Activated CD8-positive, alpha-beta memory T cell treated with anti-CD3 and anti-CD28 coated beads for 36 hours (primary cell): ENCODE measurements around the gene RHOF. TPM values are rescaled to one million over a fixed set of nuclear protein-coding genes. Genes with fewer than 3 reads are reported as not detected.

Experiments
- CTCF ChIA-PET: fragments of 350-600 bp; sonication (Branson Sonifier 250); formaldehyde crosslinking; loops from one replicate; lab custom pipeline; 2021; ENCODE audit warnings: antibody characterized with exemption; lab: Charles Lee
- POLR2A ChIA-PET: fragments of 350-600 bp; sonication (Branson Sonifier 250); formaldehyde crosslinking; loops from one replicate; lab custom pipeline; 2021; ENCODE audit warnings: antibody characterized with exemption; lab: Charles Lee
- total RNA-seq, 2 experiments: library from RNA; stranded (reverse); gene quantifications; one replicate each; pipeline ENCODE4 v1.2.3, GENCODE V29; 2021

RHOF gene, protein sequence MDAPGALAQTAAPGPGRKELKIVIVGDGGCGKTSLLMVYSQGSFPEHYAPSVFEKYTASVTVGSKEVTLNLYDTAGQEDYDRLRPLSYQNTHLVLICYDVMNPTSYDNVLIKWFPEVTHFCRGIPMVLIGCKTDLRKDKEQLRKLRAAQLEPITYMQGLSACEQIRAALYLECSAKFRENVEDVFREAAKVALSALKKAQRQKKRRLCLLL
- total RNA-seq, result 100 to 1,000 TPM; 110 to 116 TPM

DNA sequence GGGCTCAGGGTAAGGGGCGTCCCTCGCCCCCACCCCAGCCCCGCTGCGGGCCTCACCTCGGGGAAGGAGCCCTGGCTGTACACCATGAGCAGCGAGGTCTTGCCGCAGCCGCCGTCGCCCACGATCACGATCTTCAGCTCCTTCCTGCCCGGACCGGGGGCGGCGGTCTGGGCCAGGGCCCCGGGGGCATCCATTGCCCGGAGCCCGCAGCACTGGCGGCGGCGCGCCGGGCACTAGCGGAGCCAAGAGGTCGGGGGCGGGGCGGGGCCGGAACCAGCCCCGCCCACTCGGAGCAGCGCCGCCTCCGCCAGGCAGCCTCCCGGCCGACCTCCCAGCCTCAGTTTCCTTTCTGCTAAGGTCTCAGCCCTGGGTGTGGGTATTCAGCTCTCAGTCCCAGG, at the start of gene RHOF:
RHOF (minus strand) TSS at position 249 of the 398 bp plus-strand sequence; CDS start at position 194, 55 bp downstream.
- POLR2A ChIA-PET, result interaction anchor here (1.2 to 4.9 kb wide), 5 partner anchors 11 to 95 kb away, joined by 5 to 59 read pairs (median 37); partner anchors contain the start of genes PSMD9 and SETD1B
- CTCF ChIA-PET, result interaction anchor here (0.6 to 27.0 kb wide), 26 partner anchors 7 to 287 kb away, joined by 3 to 826 read pairs (median 6); partner anchors contain the start of genes CFAP251, HPD, PSMD9 and RHOF

DNA sequence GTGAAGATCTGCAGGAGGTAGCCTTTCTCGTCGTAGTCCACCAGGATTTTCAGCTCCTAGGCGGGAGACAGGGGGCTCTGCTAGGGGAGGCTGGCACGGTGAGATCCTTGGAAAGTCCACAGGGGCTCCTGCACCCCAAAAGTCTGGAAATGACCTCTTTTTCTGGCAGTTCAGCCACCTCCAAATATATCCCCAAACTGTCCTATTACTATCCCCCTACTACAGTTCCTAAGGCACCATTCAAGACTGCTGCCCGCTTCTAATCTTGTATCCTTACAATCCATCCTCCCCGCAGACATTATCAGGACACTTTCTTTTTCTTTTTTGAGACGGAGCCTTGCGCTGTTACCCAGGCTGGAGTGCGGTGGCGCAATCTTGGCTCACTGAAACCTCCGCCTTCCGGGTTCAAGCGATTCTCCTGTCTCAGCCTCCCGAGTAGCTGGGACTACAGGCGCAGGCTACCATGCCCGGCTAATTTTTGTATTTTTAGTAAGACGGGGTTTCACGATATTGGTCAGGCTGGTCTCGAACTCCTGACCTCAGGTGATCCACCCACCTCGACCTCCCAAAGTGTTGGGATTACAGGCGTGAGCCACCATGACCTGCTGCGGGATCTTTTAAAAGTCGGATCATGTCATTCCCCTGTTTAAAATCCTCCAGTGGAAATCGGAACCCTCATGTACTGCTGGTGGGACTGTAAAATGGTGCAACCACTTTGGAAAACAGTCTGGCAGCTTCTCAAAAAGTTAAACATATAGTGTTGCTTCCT, 46.7 kb upstream of the RHOF start:
- ChIA-PET POLR2A (interaction anchor here (0.6 kb wide), 1 partner anchor 190 kb away, joined by 6 read pairs; no protein-coding TSS in a partner anchor), CTCF (interaction anchor here (0.7 to 1.2 kb wide), 2 partner anchors 10 to 44 kb away, joined by 3 to 4 read pairs; no protein-coding TSS in a partner anchor)

DNA sequence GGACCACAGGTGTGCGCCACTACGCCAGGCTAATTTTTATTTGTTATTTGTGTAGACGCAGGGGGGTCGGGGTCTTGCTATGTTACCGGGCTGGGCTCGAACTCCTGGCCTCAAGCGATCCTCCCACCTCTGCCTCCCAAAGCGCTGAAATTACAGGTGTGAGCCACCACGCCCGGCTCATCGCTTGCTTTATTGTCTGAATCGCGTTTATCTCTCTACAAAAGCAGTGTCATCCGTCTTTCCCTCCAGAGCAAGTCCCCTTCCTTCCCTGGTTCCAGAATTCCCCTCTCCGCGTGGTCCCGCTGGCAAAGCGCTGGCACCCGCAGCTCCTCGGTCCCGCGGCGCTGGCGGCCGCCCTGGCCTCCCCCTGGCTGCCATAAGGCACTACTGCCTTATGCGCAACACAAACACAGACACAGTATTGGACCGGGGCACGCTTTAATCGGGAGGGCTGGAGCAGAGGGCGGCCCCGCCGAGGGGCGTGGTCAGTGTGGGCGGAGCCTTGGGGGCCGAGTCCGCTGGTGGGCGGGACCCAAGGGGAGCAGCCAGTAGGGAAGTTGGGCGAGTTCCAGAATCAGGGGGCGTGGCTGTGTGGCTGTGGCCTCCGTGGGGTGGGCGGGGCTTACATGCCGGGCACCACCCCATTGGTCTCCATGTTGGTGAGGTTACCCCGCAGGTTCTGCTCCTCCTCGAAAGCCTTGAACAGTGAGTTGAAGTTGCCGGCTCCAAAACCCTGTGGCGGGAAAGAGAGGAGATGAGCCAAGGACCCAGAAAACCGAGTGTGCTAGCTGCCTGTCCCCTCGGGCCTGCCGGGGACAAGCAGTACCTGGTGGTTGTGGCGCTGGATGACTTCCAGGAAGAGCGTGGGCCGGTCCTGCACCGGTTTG, 45.9 kb upstream of the RHOF start:
- POLR2A ChIA-PET, result interaction anchor here (0.5 to 0.9 kb wide), 3 partner anchors 35 to 940 kb away, joined by 3 to 5 read pairs (median 4); no protein-coding TSS in a partner anchor

DNA sequence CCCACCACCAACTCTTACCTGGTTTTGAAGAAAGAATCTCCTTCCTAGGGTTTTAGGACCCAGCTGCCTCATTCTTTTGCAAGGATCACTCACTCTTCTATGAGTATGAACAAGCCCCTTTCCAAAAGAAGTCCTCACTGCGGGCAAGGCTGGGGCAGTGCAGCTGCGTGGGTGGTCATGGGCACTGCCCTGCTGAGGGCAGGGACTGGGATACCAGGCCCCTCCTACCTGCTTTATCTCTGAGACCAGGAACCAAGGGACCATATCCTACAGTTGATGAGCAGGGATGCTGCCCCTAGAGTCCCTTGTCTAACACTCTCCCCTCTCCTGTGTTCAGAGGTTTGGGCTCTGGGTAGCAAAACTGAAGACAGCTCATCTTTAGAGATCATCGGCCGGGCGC, 44.6 kb upstream of the RHOF start:
- POLR2A ChIA-PET, result no interaction called here
- CTCF ChIA-PET, result interaction anchor here (0.6 to 3.2 kb wide), 7 partner anchors 10 to 350 kb away, joined by 3 to 30 read pairs (median 3); partner anchors contain the start of gene RHOF

More for the DNA sequence above, 45.9 kb upstream of the RHOF start:
- CTCF ChIA-PET, result interaction anchor here (0.7 to 3.2 kb wide), 7 partner anchors 10 to 57 kb away, joined by 3 to 30 read pairs (median 4); partner anchors contain the start of gene RHOF

DNA sequence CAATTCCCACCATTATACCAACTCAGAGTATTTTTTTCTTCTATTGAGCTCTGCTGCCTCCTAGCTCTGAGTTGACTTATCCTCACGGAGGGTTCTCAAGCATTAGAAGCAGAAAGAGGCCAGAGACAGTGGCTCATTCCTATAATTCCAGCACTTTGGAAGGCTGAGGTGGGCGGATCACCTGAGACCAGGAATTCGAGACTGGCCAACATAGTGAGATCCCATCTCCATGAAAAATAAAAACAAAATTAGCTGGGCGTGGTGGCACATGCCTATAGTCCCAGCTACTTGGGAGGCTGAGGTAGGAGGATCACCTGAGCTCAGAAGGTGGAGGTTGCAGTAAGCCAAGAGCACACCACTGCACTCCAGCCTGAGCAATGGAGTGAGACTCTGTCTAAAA, 44.2 kb upstream of the RHOF start:
- CTCF ChIA-PET, result interaction anchor here (0.7 to 3.2 kb wide), 6 partner anchors 10 to 56 kb away, joined by 3 to 30 read pairs (median 3); partner anchors contain the start of gene RHOF
- POLR2A ChIA-PET, result no interaction called here

DNA sequence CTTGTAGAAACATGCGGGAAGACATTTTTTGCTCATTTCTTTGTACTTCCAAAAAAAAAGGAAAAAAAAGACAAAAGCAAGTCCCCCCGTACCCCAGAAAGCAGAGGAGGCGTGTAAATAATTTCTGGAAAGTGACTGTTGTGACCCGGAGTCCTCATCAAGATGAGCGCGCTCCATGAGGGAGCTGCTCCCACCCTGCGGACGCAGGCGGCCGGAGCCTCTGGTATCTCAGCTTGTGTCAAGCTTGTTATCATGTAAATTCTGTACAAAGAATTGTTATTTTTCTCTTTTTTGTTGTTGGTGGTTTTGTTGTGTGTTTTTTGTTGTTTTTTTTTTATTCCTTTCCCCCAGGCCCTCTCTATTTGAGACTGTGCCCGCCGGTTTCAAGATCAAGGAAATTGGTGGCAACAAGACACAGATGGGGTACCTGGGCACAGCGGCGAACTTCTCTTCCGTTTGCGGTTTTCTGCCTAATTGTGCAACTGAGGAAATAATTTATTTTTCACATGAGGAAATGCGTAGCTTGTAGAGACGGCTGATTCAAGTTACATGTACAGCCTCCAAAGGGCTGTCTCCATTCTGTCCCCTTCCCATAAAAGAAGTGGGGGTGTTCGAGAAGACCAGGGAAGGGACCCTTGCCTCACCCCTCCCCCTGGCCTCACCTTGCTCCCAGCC, 38.2 kb upstream of the RHOF start:
- ChIA-PET POLR2A (no interaction called here), CTCF (interaction anchor here (1.4 to 1.5 kb wide), 2 partner anchors 20 to 37 kb away, joined by 3 to 10 read pairs; no protein-coding TSS in a partner anchor)

DNA sequence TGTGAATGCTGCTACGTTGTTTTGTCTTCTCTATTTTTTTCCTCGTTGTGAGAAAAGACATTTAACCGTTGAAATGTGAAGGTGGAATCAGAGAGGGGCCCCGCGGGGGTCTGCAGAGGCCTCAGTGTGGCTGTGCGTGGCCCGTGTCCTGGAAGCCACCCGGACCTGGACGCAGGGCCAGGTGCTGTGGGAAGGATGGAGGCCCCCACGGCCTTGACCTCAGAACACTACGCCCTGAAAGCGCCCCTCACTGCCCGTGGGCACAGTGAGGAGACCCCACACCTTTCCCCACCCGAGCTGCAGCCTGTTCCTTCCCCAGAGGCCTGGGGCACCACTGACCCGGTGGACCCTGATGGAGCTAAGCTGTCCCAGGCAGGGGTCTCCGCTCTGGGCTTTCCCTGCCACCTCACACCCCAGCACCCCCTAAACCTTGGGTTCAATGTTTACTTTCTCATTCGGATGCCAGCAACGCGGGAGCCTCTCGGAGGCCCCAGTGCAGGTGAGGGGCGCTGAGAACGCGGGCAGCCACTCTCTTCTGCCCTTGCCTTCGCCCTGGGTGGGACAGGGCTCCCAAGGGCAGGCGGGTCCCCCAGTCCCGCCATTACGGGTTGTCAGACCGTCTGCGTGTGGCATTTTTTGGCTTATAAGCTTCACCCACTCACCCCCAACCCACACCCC, 37.2 kb upstream of the RHOF start:
- ChIA-PET POLR2A (no interaction called here), CTCF (interaction anchor here (1.4 to 1.5 kb wide), 2 partner anchors 19 to 36 kb away, joined by 3 to 10 read pairs; no protein-coding TSS in a partner anchor)

DNA sequence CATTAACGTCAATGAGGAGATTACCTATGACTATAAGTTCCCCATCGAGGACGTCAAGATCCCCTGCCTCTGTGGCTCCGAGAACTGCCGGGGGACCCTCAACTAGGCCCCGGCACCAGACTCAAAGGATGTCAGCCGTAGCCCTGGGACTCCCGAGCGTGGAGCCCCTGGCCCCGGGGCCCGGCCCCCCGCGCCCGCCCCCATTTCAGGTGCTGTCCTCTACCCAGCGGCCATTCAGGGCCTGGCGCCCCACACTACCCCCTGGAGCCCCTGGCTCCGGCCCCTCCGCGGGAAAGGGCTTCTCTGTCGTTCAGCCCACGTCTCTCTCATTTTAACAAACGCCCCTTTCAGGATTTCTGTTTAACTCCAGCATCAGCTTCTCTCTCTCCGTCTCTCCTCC, 36.6 kb upstream of the RHOF start:
- ChIA-PET POLR2A (interaction anchor here (0.8 kb wide), 1 partner anchor 24 kb away, joined by 7 read pairs; no protein-coding TSS in a partner anchor), CTCF (no interaction called here)

DNA sequence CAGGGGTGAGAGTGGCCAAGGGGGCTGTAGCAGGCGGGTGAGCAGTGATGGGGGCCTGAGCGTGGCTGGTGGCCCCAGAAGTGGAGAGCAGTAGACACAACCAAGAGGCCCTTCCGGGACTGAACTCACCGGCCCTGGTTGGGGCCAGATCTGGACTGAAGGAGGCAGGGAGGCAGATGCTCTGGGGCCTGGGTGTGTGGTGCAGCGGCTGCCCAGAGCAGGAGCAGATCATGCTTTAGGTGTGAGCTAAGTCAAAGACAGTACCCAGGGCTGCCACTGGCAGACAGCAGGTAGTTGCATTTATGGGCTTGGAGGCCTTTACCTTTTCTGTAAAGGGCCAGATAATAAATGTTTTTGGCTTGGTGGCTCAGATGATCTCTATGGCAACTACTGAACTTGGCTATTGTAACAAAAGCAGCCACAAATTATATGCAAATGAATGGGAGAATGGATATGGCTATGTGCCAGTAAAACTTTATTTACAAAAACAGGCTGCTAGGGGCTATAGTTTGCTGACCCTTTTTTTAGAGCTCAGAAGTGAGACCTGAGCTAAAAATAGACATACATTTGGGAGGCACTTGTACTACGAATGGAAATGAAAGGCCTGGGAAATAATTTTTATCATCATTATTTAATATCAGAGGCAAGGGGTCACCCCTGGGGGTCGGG, 35.9 kb upstream of the RHOF start:
- ChIA-PET POLR2A (interaction anchor here (0.7 to 0.8 kb wide), 2 partner anchors 23 to 162 kb away, joined by 3 to 7 read pairs; no protein-coding TSS in a partner anchor), CTCF (interaction anchor here (0.7 kb wide), 1 partner anchor 9 kb away, joined by 3 read pairs; no protein-coding TSS in a partner anchor)

DNA sequence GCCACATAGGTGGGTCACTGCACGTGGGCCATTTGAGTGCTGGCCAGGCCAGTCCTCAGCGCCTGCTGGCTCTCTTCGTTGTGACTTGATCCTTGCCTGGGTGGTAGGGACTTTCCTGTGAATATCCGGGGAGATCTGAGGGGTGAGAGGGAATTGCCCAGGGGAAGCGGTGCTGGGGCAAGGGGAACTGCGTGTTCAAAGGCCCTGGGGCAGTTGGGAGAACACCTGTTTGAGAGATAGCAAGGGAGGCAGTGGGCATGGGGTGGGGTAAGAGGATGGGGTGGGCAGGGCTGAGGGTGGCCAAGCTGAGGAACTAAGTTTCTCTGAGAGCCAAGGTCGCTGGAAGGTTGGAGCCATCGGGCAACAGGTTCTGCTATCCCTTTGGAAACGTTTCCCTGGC, 35.3 kb upstream of the RHOF start:
- CTCF ChIA-PET, result interaction anchor here (0.8 to 2.8 kb wide), 2 partner anchors 18 to 129 kb away, joined by 5 to 12 read pairs; no protein-coding TSS in a partner anchor
- POLR2A ChIA-PET, result interaction anchor here (0.6 kb wide), 1 partner anchor 10 kb away, joined by 7 read pairs; no protein-coding TSS in a partner anchor

DNA sequence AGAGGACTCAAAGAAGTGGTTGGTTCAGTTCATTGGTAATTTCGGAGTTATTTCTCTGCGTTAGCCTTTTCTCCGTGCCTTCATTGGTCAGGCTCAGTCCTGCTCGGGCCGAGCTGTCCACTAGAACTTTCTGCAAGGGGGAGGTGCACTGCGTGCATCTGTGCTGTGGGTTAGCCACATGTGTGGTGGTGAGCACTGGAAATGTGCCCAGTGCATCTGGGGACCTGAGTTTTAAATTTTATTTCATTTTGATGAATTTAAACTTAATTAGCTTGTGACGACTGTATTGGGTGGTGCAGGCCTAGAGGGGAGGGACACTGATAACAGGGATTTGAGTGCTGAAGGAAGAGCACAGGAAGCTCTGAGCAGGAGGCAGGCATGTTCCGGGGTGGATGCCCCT, 34.8 kb upstream of the RHOF start:
- POLR2A ChIA-PET, result interaction anchor here (0.6 kb wide), 1 partner anchor 10 kb away, joined by 7 read pairs; no protein-coding TSS in a partner anchor
- CTCF ChIA-PET, result interaction anchor here (0.8 to 2.8 kb wide), 3 partner anchors 9 to 129 kb away, joined by 3 to 12 read pairs (median 5); no protein-coding TSS in a partner anchor

DNA sequence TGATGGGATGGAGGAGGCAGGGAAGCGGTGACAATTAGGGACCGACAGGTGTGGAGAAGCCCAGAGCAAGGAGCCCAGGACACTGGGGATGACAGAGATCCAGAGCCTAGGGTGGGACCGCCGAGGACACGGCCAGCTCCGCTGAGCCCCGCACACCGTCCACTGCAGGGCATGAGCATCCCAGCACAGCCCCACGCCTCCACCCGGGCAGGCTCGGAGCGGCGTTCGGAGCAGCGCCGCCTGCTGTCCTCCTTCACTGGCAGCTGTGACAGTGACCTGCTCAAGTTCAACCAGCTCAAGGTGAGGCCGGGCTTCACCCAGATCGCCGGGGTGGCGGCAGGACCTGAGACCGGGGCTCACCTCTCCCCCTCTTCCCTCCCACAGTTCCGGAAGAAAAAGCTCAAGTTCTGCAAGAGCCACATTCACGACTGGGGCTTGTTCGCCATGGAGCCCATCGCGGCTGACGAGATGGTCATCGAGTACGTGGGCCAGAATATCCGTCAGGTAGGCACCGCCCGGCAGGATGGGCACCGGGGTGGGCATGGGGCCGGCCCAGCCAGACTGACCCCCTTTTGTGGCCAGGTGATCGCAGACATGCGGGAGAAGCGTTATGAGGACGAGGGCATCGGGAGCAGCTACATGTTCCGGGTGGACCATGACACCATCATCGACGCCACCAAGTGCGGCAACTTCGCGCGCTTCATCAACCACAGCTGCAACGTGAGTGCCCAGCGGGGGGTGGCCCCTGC, 34.0 kb upstream of the RHOF start:
- ChIA-PET POLR2A (no interaction called here), CTCF (interaction anchor here (0.5 to 2.8 kb wide), 4 partner anchors 10 to 128 kb away, joined by 3 to 12 read pairs (median 4); no protein-coding TSS in a partner anchor)

DNA sequence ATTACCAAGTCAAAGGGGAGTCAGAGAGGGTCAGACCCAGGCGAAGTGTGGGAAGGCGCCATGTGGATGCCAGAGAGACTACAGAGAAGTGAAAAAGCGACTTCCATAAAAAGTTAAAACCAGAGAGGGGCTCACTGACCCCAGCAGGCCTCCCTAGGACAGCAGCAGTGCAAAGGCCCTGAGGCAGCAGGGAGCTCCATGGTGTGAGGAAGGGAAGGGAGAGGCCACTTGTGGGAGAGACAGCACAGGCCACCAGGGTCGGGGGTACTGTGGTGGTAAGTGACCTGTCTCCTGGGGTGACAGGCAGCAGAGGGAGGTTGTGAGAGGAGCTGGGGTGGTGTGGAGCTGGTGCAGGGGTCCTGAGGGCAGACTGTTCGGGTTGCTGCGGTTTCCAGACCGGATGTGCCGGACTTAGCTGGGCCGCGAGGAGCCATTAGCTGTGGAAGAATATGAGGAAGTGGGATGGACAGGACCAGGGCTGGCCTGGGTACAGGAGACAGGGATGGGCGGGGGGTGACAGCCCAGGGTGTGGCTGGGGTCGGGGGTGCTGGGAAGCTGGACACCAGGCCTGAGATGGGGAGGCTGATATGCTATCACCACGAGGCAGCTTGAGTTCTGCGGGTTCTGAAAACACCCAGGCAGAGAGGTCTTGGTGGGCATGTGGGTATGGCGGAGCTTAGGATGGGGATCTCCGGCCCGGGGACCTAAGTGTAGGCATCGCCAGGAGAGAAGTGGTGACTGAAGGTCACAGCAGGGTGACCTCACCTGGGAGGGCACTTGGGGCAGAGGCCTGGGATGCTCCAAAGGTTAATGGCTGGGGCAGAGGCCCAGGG, 33.0 kb upstream of the RHOF start:
- POLR2A ChIA-PET, result interaction anchor here (0.6 kb wide), 2 partner anchors 20 to 166 kb away, joined by 3 read pairs; no protein-coding TSS in a partner anchor

DNA sequence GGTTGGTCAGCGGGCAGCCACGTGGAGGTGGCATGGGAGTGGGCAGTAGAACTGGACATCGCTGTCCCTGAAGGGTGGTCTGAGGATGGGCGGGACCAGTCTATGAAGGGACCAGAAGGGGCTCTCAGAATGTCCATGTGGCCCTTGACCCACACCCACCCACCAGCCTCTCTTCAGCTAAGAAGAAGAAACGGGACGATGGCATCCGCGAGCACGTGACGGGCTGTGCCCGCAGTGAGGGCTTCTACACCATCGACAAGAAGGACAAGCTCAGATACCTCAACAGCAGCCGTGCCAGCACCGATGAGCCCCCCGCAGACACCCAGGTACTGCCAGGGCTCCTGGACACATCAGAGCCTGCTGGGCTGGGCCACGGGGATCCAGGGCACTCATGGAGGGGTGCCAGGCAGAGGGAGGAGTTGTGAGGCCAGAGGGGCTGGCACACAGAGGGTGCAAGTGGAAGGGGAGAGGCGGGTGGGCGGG, 31.6 kb upstream of the RHOF start:
- CTCF ChIA-PET, result interaction anchor here (2.3 to 2.5 kb wide), 2 partner anchors 14 to 31 kb away, joined by 7 to 11 read pairs; partner anchors contain the start of gene RHOF
- POLR2A ChIA-PET, result no interaction called here

More for the DNA sequence above, 33.0 kb upstream of the RHOF start:
- CTCF ChIA-PET, result interaction anchor here (0.5 to 2.8 kb wide), 3 partner anchors 12 to 33 kb away, joined by 3 to 12 read pairs (median 4); partner anchors contain the start of gene RHOF
